Type B pancreatic cell (in vitro differentiated cells): ENCODE results near the gene SCN9A. TPM values are rescaled to one million over a fixed set of nuclear protein-coding genes. Genes with fewer than 3 reads are reported as not detected.
"Not testable (repeated sequence)": the region's sequence is repeated elsewhere in the genome, so short reads cannot be mapped to it uniquely, and the experiment has no call there.

Source experiments
- DNase-seq: peaks from one replicate; pipeline ENCODE4 v3.0.0; 2021; ENCODE audit warnings: mixed read lengths; ENCODE audit not compliant: unreplicated experiment; ENCODE audit errors: extremely low spot score
- H3K27ac Mint-ChIP-seq: 2 replicates; pipeline ENCODE4 v1.8.0; 2021; ENCODE audit warnings: mild to moderate bottlenecking, mixed read lengths
- H3K27me3 Mint-ChIP-seq: 2 replicates; pipeline ENCODE4 v1.8.0; 2021; ENCODE audit warnings: mixed read lengths
- H3K36me3 Mint-ChIP-seq: 2 replicates; pipeline ENCODE4 v1.8.0; 2021; ENCODE audit warnings: mixed read lengths
- H3K4me1 Mint-ChIP-seq: one replicate; pipeline ENCODE4 v1.8.0; 2021; ENCODE audit warnings: mixed read lengths; ENCODE audit not compliant: unreplicated experiment
- H3K4me3 Mint-ChIP-seq: 2 replicates; pipeline ENCODE4 v1.8.0; 2021; ENCODE audit warnings: mild to moderate bottlenecking, mixed read lengths
- H3K9me3 Mint-ChIP-seq: 2 replicates; pipeline ENCODE4 v1.8.0; 2021; ENCODE audit warnings: mixed read lengths
- CTCF ChIP-seq: fragments of 200-600 bp; sonication (generic); conservative IDR thresholded peaks from 2 replicates; pipeline ENCODE4 v1.5.0; 2021; ENCODE audit warnings: antibody characterized with exemption, mild to moderate bottlenecking
- total RNA-seq: library from RNA; stranded (reverse); gene quantifications from 2 replicates; pipeline ENCODE4 v1.2.1, GENCODE V29; 2021; ENCODE audit warnings: low replicate concordance

Gene SCN9A
- total RNA-seq, 1 donor from 2014 or later = 6.2 TPM

DNA sequence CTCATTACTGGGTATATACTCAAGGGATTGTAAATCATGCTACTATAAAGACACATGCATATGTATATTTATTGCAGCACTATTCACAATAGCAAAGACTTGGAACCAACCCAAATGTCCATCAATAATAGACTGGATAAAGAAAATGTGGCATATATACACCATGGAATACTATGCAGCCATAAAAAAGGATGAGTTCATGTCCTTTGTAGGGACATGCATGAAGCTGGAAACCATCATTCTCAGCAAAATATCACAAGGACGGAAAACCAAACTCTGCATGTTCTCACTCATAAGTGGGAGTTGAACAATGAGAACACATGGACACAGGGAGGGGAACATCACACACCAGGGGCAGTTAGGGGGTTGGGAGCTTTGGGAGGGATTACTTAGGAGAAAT lies 169.6 kb downstream of the SCN9A start:
- DNase-seq, H3K4me3 Mint-ChIP-seq, H3K4me1 Mint-ChIP-seq, H3K27ac Mint-ChIP-seq, H3K27me3 Mint-ChIP-seq, H3K36me3 Mint-ChIP-seq: not testable (repeated sequence)
- peaks cover 11% of the 10 kb centered on the region for H3K9me3 Mint-ChIP-seq

DNA sequence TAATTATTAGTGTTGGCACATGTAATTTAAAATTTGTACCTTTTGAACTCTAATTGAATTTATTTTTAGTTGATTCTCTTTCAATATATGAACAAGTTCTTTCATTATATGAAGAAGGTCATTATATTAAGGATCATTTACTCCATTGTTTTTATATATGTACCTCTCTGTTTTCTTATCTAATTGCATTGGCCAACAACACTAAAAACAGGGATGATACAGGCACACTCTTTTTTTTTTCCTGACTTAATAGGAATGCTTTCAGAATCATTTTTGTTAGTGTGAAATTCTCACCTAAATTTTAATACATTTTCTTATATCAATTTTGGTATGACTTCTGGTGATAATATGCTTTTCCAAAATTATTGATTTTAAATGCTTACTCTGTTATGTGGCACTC lies 173.0 kb downstream of the SCN9A start:
- Mint-ChIP-seq H3K36me3 (peaks cover 6% of the 10 kb centered on the region), H3K9me3 (peaks cover 5% of the 10 kb centered on the region), H3K27me3 (no peaks in the 10 kb centered on the region), H3K4me3 (no peak overlapping the region), H3K4me1 (no peaks in the 10 kb centered on the region), H3K27ac (no peak overlapping the region)
- TF ChIP-seq CTCF = no peak
- no peak for DNase-seq

- Mint-ChIP-seq H3K27ac (no peak overlapping the region), H3K9me3 (peaks cover 5% of the 10 kb centered on the region), H3K4me3 (no peak overlapping the region), H3K36me3 (peaks cover 6% of the 10 kb centered on the region), H3K4me1 (no peaks in the 10 kb centered on the region), H3K27me3 (no peaks in the 10 kb centered on the region)
- no peak for TF ChIP-seq CTCF
- DNase-seq = no peak
These were observed 178.3 kb downstream of the SCN9A start for GRCh38 chr2:166197446-166197845.

GRCh38 chr2:166193407-166193806 lies 182.3 kb downstream of the SCN9A start:
- Mint-ChIP-seq H3K27ac (no peak overlapping the region), H3K9me3 (no peaks in the 10 kb centered on the region), H3K4me1 (peaks cover under 1% of the 10 kb centered on the region), H3K36me3 (no peaks in the 10 kb centered on the region), H3K27me3 (no peaks in the 10 kb centered on the region), H3K4me3 (no peak overlapping the region)
- DNase-seq = no peak
- TF ChIP-seq CTCF = no peak

DNA sequence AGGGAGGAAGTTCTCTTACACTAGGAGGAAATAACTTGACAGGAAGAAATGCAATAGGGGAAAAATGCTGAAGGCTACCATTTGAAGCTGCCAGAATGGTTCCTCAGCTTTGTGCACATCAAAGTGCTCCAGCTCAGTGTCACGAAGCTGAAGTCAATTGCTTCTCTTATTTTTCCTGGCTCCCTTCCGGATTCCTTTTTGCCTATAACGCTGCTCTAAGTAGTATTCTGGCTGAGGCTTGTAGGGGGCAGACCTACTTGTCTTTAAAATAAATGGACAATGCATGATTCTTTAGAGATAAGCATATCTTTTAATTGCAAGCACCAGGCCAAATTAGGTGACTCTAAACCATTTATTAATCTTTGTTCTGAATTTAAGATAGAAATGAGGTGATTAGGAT lies 187.7 kb downstream of the SCN9A start:
- Mint-ChIP-seq H3K9me3 (no peaks in the 10 kb centered on the region), H3K27me3 (no peaks in the 10 kb centered on the region), H3K36me3 (no peaks in the 10 kb centered on the region), H3K27ac (no peak overlapping the region), H3K4me3 (no peak overlapping the region), H3K4me1 (peaks cover 12% of the 10 kb centered on the region)
- no peak for TF ChIP-seq CTCF
- no peak for DNase-seq

GRCh38 chr2:166184789-166185188 lies 191.0 kb downstream of the SCN9A start:
- Mint-ChIP-seq H3K4me1 (peaks cover 16% of the 10 kb centered on the region), H3K27ac (peak overlapping the region; percentile 82), H3K4me3 (peak overlapping the region; percentile 54), H3K27me3 (no peaks in the 10 kb centered on the region), H3K36me3 (no peaks in the 10 kb centered on the region), H3K9me3 (no peaks in the 10 kb centered on the region)
- DNase-seq = no peak
- no peak for TF ChIP-seq CTCF
